Measurements from ENCODE around the gene SEC61B. TPM values are rescaled to one million over a fixed set of nuclear protein-coding genes. Genes with fewer than 3 reads are reported as not detected.
"Not testable (repeated sequence)": the region's sequence is repeated elsewhere in the genome, so short reads cannot be mapped to it uniquely, and the experiment has no call there.

Gene SEC61B
- total RNA-seq, 1 experiment from 2014 or later, result 167 TPM

GRCh38 chr9:99193466-99193821, 28.6 kb upstream of the SEC61B start (continued):
- TF ChIP-seq ZNF317 (CRISPR knock-in tag; IDR thresholded peaks at IDR 0.05; ENCODE audit: borderline replicate concordance, low read depth) (no peak), ZSCAN18 (CRISPR knock-in tag; IDR thresholded peaks at IDR 0.05) (no peak)

- CTCF ChIA-PET, result interaction anchor here (2.6 kb wide), 1 partner anchor 11 kb away, joined by 33 read pairs; no protein-coding TSS in a partner anchor
- H3K36me3 Mint-ChIP-seq; DNase-seq (ENCODE audit: low spot score); H3K27ac Mint-ChIP-seq; H3K9me3 Mint-ChIP-seq; H3K4me1 Mint-ChIP-seq; H3K4me3 Mint-ChIP-seq; H3K27me3 Mint-ChIP-seq (ENCODE audit: low read depth); ATAC-seq: not testable (repeated sequence)
- POLR2A ChIA-PET, result interaction anchor here (1.1 kb wide), 1 partner anchor 25 kb away, joined by 4 read pairs; the partner anchor contains the start of genes ALG2 and SEC61B
Observed at GRCh38 chr9:99196484-99196883, 25.6 kb upstream of the SEC61B start.

- H3K9me3 Mint-ChIP-seq, result no peaks in the 10 kb centered on the region
- H3K4me1 Mint-ChIP-seq, result peaks cover 9% of the 10 kb centered on the region; the same call in 1 of the 2 replicates
- ChIA-PET CTCF (interaction anchor here (0.6 to 2.6 kb wide), 7 partner anchors 9 to 199 kb away, joined by 3 to 33 read pairs (median 4); partner anchors contain the start of genes ALG2 and SEC61B), POLR2A (interaction anchor here (0.5 to 1.1 kb wide), 2 partner anchors 25 to 30 kb away, joined by 3 to 4 read pairs; partner anchors contain the start of genes ALG2 and SEC61B)
- no peaks in the 10 kb centered on the region for H3K27me3 Mint-ChIP-seq (ENCODE audit: low read depth)
- no peak overlapping the region for H3K27ac Mint-ChIP-seq
- ATAC-seq, result no peak
- TF ChIP-seq ZNF281 (CRISPR knock-in tag; IDR thresholded peaks at IDR 0.05) (no peak), TP53 (CRISPR knock-in tag; IDR thresholded peaks at IDR 0.05) (no peak), MXD4 (CRISPR knock-in tag; IDR thresholded peaks at IDR 0.05; ENCODE audit: borderline replicate concordance) (no peak), ZNF425 (CRISPR knock-in tag; conservative IDR thresholded peaks at IDR 0.05) (no peak), E2F4 (CRISPR knock-in tag; IDR thresholded peaks at IDR 0.05; ENCODE audit: borderline replicate concordance, low read depth) (no peak), ZNF396 (CRISPR knock-in tag; IDR thresholded peaks at IDR 0.05; ENCODE audit: borderline replicate concordance) (no peak), HMGA2 (CRISPR knock-in tag; IDR thresholded peaks at IDR 0.05) (no peak), PRDM15 (CRISPR knock-in tag; IDR thresholded peaks at IDR 0.05) (no peak), ZNF263 (CRISPR knock-in tag; IDR thresholded peaks at IDR 0.05; ENCODE audit: low read depth) (no peak), HMGXB4 (CRISPR knock-in tag; IDR thresholded peaks at IDR 0.05) (no peak), SP1 (CRISPR knock-in tag; conservative IDR thresholded peaks at IDR 0.05) (no peak)
- DNase-seq (ENCODE audit: low spot score), result no peak
- H3K4me3 Mint-ChIP-seq, result no peak overlapping the region
- H3K36me3 Mint-ChIP-seq, result no peaks in the 10 kb centered on the region
Observed at GRCh38 chr9:99197124-99197630, 24.9 kb upstream of the SEC61B start.

Measured in WTC11 (cell line).